HL-60 (cell line): Measurements from ENCODE around the gene TENT4B.

ENCODE experiments used
- CTCF ChIP-seq: IDR thresholded peaks from one replicate; pipeline ENCODE4 v1.5.1; 2011; ENCODE audit warnings: low read length, control low read depth, inconsistent platforms; ENCODE audit not compliant: insufficient read depth
- GABPA ChIP-seq: IDR thresholded peaks from 2 replicates; pipeline ENCODE4 v1.6.1; 2012; ENCODE audit warnings: low read depth
- POLR2AphosphoS5 ChIP-seq: IDR thresholded peaks from 2 replicates; pipeline ENCODE4 v1.6.1; 2012; ENCODE audit warnings: low read depth
- SPI1 ChIP-seq: IDR thresholded peaks from 2 replicates; pipeline ENCODE4 v1.6.1; 2012; ENCODE audit warnings: low read depth, mild to moderate bottlenecking, borderline replicate concordance

GRCh38 chr16:50279504-50279865 is 126.4 kb downstream of the TENT4B start:
- TF ChIP-seq CTCF (no peak), GABPA (no peak), SPI1 (no peak), POLR2AphosphoS5 (no peak)
